GM19372 (cell line): ENCODE data around the gene TAAR6.
"Not testable (repeated sequence)": the region's sequence is repeated elsewhere in the genome, so short reads cannot be mapped to it uniquely, and the experiment has no call there.

ENCODE experiments used
- ATAC-seq: cut with Tn5 transposase; IDR thresholded peaks from one replicate; pipeline ENCODE4 v1.9.1; 2021; ENCODE audit warnings: mild to moderate bottlenecking, low read depth, moderate library complexity; ENCODE audit not compliant: unreplicated experiment

The TAAR6 gene, protein sequence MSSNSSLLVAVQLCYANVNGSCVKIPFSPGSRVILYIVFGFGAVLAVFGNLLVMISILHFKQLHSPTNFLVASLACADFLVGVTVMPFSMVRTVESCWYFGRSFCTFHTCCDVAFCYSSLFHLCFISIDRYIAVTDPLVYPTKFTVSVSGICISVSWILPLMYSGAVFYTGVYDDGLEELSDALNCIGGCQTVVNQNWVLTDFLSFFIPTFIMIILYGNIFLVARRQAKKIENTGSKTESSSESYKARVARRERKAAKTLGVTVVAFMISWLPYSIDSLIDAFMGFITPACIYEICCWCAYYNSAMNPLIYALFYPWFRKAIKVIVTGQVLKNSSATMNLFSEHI

DNA sequence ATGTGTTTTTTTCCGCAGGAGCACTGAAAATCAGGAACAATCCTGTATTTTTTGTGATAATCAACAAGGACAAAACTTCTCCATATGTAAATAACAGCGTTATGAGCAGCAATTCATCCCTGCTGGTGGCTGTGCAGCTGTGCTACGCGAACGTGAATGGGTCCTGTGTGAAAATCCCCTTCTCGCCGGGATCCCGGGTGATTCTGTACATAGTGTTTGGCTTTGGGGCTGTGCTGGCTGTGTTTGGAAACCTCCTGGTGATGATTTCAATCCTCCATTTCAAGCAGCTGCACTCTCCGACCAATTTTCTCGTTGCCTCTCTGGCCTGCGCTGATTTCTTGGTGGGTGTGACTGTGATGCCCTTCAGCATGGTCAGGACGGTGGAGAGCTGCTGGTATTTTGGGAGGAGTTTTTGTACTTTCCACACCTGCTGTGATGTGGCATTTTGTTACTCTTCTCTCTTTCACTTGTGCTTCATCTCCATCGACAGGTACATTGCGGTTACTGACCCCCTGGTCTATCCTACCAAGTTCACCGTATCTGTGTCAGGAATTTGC, at the start of gene TAAR6:
Gene TAAR6 (plus strand): TSS at position 102 of the 557 bp plus-strand sequence. CDS start 0 bp downstream, at position 102.
- no peak for ATAC-seq

DNA sequence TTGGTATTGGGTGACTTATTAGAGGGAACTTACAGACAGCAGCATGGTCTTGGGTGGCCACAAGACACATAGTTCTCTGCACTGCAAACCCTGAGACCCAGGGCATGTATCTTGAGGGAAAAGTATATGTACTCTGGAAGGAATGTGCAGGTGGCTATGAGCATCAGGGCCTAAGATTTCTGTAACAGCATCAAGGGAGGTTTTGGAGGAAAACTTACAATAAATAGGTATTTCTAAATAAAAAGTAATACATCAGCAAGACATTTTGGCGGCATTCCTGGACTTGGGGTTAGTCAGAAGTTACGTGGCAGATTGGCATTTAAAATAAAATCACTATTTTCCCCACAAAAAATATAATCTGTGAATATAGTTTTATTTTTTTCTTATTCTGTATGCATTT, 49.2 kb upstream of the TAAR6 start:
- no peak for ATAC-seq

DNA sequence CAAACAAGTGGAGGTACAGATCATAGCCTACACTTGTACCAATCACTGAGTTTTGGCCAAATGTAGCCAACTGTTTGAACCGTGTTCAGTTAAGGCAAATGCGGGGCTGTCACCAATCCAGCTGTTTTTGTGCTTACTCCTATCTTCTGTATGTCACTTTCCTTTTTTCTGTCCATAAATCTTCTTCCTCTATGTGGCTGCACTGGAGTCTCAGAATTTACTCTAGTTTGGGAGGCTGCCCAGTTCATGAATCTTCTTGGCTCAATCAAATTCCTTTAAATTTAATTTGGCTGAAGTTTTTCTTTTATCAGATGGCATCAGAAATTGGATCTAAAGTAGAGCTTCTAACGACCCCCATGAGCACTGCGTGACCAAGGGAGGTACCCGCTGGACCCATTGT, 45.5 kb upstream of the TAAR6 start:
- no peak for ATAC-seq

DNA sequence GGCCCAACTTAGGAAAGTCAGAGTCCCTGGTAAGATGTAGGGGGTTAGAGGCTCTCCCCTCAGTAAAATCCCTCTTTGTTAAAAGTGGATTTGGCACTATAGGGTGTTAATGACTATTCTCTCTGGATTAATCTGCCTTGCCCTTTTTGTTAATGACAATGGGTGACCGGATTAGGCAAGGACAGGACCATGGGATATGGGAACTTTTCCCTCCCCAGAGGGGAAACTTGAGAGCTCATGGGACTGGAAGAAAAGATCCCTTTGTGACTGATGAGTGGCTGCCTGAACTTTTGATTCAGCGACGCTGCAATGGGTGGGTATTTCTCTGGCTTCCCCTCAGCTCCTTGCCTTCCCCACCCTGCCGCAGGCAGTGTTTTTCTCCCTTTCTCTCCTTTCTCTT, 44.3 kb upstream of the TAAR6 start:
- ATAC-seq = no peak

DNA sequence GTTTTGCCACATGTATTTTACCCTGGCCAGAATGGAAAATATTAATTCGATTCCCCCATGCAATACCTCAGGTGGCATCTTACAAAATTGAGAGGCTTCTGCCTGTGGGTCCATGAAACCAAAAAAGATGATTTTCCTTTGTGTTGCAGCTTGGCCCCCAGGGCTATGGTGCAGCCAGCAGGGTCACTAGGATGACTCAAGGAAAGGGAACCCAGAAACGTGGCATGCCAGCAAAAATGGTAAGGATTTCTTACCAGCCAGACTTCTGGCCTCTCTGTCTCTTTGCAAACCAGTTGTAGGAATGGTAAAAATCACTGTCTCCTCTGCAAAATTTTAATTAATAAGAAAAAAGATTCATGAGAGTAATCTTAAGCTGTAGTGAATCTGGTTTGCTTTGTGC, 43.7 kb upstream of the TAAR6 start:
- no peak for ATAC-seq

DNA sequence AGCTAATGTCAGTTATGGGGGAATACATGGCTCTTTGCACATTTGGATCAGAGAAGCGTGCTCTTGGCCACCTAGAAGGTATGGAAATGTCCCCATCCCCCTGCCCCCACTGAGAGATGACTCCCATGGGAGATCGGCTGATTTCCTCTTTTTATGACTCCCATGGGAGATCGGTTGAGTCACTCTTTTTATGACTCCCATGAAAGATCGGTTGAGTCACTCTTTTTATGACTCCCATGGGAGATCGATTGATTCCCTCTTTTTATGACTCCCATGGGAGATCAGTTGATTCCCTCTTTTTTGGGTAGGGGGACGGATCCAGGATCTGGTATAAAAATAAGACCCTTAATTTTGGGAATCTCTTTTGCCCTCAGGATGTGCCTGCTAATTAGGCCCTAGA, 42.3 kb upstream of the TAAR6 start:
- ATAC-seq = no peak

DNA sequence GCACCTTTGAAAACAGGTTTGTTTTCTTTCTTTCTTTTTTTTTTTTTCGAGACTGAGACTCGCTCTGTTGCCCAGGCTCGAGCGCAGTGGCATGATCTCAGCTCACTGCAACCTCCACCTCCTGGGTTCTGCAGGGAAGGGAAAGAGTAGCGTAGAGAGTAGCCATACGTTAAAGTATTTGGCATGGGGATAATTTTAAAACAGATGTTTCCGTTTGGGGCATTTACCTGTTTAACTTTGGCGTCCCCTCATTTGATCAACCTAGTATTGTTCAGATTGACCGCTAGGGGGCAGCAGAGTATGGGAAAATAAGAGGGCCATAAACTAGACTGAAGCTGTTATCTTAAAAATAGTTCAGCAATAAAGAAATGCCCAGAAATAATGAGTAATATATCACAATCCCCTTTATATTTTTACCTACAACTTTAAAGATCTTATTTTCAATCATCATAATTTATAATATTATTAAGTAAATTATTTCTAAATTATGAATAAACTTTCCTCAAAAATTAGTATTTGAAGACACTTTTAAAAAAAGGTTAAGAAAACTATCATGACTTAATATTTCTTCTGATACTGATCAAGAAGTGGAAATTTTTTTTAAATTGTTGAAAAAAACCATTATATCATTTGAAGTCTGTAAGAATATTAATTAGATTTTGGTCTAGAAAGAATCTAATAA, 39.7 kb upstream of the TAAR6 start:
- peak; percentile 87 for ATAC-seq

DNA sequence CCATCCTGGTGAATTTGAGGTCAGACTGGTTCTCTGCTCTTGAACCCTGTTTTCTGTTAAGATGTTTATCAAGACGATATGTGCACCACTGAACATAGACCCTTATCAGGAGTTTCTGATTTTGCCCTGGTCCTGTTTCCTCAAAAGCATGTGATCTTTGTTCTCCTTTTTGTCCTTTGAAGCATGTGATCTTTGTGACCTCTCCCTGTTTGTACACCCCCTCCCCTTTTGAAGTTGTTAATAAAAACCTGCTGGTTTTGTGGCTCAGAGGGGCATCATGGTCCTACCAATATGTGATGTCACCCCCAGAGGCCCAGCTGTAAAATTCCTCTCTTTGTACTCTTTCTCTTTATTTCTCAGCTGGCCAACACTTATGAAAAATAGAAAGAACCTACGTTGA, 35.6 kb upstream of the TAAR6 start:
- ATAC-seq = not testable (repeated sequence)

DNA sequence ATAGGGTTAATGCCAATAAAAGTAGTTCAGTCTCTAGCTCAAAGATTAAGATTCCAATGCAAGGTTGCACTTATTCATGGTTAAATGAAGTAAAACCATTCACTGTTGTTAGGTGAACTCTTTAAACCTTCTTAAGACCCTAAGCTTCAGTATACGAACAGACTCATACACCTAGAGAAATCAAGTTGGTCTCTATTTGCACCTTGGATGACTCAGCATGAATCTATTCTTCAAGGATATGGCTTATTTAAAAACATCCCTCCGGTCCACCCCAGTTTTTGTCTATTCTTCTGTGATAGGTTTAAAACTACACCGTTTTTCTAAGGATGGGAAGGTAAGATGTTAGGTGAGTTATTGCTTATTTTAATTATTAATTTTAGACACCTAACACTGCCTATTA, 33.0 kb upstream of the TAAR6 start:
- ATAC-seq = no peak

DNA sequence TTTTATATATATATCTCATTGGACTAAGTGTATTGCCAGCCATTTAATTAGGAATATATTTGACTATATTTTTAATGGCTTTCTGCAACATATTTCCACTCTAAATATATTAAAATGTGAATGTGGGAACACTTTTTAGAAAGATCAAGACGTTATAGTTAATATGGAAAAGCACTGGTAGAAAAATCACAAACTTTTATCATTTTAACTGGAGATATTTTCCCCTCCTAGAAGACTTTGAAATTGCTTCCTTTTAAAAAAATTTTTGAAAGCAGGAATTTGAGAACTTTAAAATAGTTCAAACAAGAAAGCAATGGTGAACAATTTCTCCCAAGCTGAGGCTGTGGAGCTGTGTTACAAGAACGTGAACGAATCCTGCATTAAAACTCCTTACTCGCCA, 32.1 kb upstream of the TAAR6 start, which contains the start of gene TAAR9:
Gene TAAR9 (plus strand): TSS at position 301 of the 400 bp plus-strand sequence. CDS start 13 bp downstream, at position 314.
- no peak for ATAC-seq

DNA sequence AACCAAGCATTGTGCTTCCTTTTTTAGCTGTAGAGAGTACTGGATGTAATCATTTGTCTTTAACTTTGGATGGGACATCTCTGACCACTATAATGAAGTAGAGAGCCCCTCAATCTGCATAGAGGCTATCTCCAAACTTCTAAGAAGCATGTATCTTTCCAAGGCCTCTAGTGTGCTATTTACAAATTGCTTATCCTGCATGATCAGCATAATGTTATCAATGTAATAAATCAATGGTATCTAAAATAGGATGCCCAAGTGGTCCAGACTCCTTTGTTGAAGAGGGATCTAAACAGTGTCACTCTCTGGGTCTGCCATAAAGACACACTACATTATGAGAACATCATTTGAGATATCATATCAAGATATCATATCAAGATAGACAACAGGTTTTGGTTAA, 25.3 kb upstream of the TAAR6 start:
- no peak for ATAC-seq

DNA sequence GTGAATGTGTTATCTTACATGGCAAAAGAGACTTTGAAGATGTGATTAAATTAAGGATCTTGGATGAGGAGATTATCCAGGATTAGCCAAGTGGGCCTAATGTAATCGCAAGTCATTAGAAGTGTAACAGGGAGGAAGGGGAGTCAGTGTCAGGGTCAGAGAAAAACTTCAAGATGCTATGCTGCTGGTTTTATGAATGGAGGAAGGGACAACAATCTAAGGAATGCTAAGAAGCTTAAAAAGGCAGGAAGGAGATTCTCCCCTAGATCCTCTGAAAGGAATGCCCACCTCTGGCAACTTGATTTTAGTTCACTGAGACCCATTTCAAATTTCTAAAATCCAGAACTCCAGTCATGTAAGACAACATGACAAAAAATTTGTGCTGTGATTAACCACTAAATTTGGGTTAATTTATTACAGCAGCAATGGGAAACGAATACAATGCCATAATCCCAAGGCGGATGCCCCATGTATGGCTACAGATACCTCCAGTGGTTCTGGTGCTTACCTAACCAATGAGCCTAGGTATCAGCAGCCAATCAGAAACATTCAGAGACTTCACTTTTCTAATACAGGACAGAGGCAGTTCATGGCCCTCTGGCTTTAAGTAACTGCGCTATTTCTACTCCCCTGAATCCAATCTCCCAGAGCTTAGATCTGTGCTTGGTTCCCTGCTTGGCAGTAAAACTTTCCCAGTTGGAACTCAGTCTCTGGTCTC, 21.2 kb upstream of the TAAR6 start:
- no peak for ATAC-seq

DNA sequence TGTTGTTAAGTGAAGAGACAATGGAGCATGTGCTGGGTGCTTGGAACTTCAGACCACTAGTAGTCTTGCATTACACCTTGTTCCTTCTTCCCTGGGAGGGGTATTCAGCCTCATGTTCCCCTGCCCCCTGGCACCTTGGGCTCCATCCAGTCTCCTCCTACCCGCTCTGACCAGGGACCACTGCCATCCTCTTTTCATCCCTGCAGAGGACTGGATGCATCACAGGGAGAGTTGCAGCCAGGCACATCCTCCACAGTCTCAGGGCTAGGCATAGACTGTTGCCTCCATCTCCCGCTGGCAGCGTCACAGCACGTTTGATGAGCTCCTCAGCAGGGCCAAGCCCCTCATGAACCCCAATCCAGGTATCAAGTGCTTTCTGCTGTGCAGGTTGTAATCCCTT, 18.9 kb upstream of the TAAR6 start:
- ATAC-seq = no peak

DNA sequence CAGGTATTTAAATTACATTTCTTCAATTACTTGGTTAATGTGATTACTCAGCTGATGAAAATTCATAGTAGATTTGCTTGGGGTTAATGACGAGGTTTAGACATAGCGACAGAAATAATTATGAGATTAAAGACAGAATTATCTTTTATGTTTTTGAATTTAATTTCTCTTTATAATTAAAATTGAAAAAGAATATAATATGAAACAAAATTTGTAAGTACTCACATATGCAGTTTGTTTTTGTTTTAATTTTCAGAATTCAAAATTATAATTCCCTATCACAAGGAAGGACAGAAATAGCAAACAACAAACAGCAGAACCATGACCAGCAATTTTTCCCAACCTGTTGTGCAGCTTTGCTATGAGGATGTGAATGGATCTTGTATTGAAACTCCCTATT, 17.8 kb upstream of the TAAR6 start, which contains the start of gene TAAR8:
Gene TAAR8 (plus strand): TSS at position 301 of the 400 bp plus-strand sequence. CDS start 21 bp downstream, at position 322.
- ATAC-seq = no peak

DNA sequence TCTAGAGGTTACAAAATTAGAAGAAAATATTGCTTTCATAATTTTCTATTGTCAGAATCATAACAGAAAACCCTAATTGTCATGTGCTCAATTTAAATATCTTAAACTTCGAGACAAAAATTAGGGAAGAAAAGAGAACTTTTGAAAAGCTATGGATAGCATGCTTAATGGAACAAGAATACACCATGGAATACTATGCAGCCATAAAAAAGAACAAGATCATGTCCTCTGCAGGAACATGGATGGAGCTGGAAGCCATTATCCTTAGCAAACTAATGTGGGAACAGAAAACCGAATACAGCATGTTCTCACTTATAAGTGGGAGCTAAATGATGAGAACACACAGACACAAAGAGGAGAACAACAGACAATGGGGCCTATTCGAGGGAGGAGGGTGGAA, 10.0 kb upstream of the TAAR6 start:
- not testable (repeated sequence) for ATAC-seq

DNA sequence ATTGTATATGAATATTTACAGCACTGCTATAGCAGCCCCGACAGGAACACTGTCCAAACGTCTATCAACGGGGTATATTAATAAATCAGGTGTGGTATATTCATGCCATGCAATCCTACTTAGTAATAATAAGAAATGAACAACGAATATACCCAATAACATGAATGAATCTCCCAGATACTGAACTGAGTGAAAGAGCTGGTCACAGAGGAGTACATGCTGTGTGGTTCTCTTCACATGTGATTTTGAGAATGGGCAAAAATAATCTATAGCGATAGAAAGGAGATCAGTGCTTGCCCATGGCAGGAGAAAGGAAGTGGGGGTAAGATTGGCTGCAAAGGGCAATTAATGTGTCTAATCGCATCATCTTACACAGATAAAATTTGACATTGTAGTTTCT, 3.7 kb upstream of the TAAR6 start:
- no peak for ATAC-seq

DNA sequence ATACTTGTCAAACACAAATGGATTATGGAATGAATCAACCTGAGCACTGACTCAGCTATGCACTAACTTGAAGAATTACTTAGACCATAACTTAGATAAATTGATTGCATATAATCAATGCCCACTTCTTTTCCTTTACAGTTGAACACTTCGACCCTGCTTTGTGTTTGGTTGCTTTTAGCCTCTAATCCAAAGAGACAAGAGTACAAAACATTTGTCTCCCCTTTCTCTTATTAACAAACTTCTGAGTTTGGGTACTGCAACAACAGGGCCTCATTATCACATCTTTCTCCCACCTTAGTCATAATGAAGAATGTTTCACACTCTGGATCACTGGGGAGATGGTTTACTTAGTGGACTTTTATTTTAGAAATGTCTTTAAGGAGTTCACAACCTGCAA, 2.6 kb upstream of the TAAR6 start:
- no peak for ATAC-seq

DNA sequence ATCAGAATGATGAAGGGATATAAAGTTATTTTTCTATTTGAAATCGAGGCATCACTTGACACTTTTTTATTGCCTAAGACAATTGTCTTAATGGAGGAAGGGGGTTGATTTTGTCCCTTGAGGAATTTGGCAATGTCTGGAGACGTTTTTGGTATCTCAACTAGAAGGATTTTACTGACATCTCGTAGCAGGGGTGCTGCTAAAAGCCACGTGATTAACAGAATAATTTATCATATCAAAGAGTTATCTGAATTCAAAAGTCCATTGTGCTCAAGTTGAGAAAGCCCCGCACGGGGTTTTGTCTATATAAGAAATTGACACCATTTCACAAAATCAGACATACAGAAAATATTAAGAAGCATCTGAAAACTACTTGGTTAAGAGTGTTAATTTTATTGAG, 1.5 kb upstream of the TAAR6 start:
- no peak for ATAC-seq

DNA sequence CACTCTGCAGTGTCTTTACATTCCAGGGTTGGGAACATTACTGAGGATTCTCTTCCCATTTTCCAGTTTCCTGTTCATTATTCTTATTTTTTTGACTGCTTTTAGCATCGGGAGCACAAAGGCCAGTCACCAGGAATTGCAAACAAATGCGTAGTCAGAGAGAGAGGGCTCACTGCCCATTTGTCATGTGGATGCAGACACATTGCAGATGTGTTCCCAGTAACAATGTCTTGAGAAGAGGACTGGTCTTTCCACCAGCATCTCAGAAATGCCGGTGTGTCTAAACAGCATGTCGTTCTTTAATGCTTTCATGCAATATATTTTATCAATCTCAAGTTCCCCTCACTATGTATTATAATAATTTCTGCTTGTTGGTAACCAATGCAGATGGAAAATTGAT, 952 bp upstream of the TAAR6 start:
- ATAC-seq = no peak

DNA sequence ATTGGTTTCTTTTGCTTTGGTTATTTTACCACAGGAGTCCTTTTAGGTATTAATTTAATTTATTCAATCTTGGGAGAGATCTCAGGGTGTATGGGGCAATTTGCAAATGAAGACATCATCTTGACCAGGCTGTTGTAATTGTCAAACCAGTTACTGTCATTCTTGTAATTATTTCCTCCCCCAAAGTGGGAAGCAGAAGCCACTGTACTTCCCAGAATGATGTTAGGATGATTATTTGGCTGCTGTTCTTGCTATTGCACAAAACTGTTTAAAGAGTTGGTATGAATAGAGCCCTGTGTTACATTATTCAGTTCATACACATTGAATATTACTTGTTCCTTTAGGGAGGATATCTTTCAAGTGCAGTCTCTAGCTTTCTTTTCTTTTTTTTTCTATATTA, 1.7 kb downstream of the TAAR6 start:
- no peak for ATAC-seq

DNA sequence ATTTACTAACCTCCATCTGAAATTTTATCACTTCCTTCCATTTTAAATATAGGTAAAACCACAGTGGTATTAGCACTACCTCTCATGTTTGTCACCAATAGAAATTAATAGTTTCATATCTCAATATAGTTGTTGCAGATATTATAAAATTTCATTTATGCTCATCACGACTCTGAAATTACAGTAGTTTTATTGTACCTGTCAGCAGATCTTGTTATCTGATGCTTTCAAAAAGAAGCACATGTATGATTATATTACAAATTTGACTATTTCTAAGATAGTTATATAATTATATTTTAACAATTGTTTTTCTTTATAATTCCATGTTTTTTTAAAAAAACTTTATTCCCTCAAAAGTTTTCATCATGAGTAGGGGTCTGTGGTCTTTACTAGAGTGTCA, 14.6 kb downstream of the TAAR6 start:
- ATAC-seq = no peak
